Stimulated activated naive CD8-positive, alpha-beta T cell treated with anti-CD3 and anti-CD28 coated beads, Interleukin-15, amount 100 ng/mL, for 72 hours (primary cell): ENCODE data around the gene FAM216B.

Experiments used
- ATAC-seq: fragments of 150-1000 bp; cut with Tn5 transposase; 2 replicates; pipeline ENCODE4 v1.10.0; 2021; ENCODE audit warnings: mild to moderate bottlenecking, moderate library complexity
- DNase-seq, 2 donors: peaks; one replicate each; pipeline ENCODE4 v3.0.0; 2021 to 2022
- H3K27ac Mint-ChIP-seq, 2 donors: one replicate each; pipeline ENCODE4 v1.8.0; 2022; ENCODE audit warnings: mild to moderate bottlenecking in 2 of 2, mixed read lengths in 2 of 2, moderate library complexity in 2 of 2
- H3K27me3 Mint-ChIP-seq: one replicate; pipeline ENCODE4 v1.8.0; 2022; ENCODE audit warnings: mixed read lengths
- H3K4me1 Mint-ChIP-seq: one replicate; pipeline ENCODE4 v1.8.0; 2022; ENCODE audit warnings: mild to moderate bottlenecking, mixed read lengths
- H3K4me3 Mint-ChIP-seq, 2 donors: one replicate each; pipeline ENCODE4 v1.8.0; 2022; ENCODE audit warnings: mild to moderate bottlenecking in 2 of 2, mixed read lengths in 2 of 2, moderate library complexity in 1 of 2
- H3K9me3 Mint-ChIP-seq, 2 donors: one replicate each; pipeline ENCODE4 v1.8.0; 2022; ENCODE audit warnings: mixed read lengths in 2 of 2

The FAM216B gene

DNA sequence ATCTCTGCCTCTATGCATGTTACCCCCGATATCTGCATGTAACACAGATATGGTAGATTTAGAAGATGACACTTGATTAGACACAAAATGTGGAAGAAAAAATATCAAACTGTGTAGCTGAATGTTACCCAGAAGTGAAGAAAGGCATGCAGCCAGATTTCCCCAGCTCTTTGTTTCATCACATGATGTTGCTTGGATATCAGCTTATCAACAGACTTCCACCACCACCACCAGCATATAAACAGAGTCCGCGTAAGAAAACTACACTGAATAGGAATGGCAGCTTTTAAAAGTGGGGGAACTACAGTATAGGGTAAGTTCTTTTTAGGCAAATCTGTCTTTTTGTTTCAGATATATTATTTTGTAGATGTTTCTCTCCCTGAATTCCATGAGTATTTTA, at the start of gene FAM216B:
FAM216B (plus strand) TSS at position 233 of the 400 bp plus-strand sequence. CDS start 2,484 bp downstream, outside the sequence.
- Mint-ChIP-seq H3K27ac (no peak within 1 kb of the TSS), H3K9me3 (no peaks in the 10 kb centered on the region), H3K27me3 (peaks cover 24% of the 10 kb centered on the region), H3K4me3 (no peak within 1 kb of the TSS), H3K4me1 (no peaks in the 10 kb centered on the region)
- no peak for ATAC-seq
- DNase-seq = no peak

DNA sequence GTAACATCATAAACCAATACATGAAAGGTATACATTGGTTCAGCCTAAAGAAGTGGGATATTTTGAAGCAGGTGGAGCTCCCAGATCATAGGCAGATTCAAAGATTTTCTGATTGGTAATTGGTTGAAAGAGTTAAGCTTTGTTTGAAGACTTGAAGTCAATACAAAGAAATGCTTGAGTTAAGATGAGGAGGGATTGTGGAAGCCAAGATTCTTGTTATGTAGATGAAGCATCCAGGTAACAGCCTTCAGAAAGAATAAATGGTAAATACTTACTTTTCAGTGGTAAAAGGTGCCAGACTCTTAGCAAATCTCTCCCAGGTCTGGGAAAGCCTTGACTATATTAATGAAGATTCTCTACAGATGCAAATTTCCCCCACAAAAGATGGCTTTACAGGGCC, 49.3 kb upstream of the FAM216B start:
- H3K27ac Mint-ChIP-seq = no peak overlapping the region
- peaks cover 7% of the 10 kb centered on the region for H3K27me3 Mint-ChIP-seq
- DNase-seq (no peak), ATAC-seq (no peak)
- peaks cover 0 to 6% of the 10 kb centered on the region in 2 donors for H3K9me3 Mint-ChIP-seq
- no peak overlapping the region for H3K4me3 Mint-ChIP-seq
- no peaks in the 10 kb centered on the region for H3K4me1 Mint-ChIP-seq

DNA sequence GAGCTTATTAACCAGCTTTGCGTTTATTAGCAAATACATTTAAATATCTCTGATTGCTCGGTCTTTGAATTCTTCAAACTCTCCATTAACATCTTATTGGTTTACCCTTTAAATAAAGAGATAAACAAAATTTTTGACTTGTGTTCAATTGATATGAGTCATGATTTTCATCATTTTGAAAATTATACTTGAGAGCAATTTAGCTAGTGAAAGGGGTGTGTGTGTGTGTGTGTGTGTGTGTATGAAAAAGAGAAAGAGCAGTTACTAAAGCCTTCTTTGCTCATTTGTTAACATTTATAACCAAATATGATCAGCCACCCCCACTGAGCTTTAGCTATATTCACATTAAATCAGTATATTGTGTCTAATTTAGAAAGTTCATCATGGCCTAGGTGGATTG, 48.3 kb upstream of the FAM216B start:
- Mint-ChIP-seq H3K27me3 (peaks cover 7% of the 10 kb centered on the region), H3K27ac (no peak overlapping the region), H3K9me3 (peaks cover 0 to 6% of the 10 kb centered on the region in 2 donors), H3K4me3 (no peak overlapping the region), H3K4me1 (no peaks in the 10 kb centered on the region)
- no peak for ATAC-seq
- no peak for DNase-seq

DNA sequence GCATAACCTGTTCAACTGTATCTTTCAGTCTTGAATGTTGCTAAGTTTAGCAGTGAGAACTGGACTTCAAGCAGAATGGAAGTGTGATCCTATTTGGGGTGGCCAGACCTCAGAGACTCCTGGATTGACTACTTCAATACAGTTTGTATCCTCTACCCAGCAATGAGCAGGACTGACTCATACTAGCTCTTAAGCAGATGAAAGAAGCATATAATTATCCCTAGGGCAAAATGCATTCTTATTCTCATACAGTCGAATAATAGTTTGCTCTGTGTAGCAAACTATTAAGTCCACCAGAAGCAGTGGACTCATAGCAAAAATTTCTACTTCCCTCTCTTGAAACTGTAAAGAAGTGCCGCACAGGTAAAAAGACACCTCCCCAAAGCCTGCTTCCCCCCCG, 46.4 kb upstream of the FAM216B start:
- H3K27me3 Mint-ChIP-seq = peaks cover 5% of the 10 kb centered on the region
- H3K4me3 Mint-ChIP-seq = no peak overlapping the region
- no peak for DNase-seq
- no peak for ATAC-seq
- H3K9me3 Mint-ChIP-seq = peaks cover 0 to 6% of the 10 kb centered on the region in 2 donors
- no peak overlapping the region for H3K27ac Mint-ChIP-seq
- no peaks in the 10 kb centered on the region for H3K4me1 Mint-ChIP-seq

DNA sequence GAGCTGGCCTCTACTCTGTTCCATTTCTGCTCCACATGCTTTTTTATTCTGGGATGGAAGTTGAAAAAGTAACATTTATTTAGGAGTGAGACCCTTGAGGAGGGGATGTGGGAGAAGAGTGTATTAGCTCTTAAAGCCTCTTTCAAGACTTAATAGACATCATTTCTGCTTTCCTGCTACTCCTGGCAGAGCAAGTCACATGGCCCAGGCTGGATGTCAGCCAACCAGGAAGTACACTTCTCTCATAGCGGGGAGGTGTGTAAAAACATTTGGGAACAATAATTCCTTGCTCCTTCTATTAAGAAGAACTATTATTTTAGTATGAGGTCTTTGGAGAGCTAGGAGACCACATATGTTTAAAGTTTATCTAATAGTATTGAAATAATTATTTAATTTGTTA, 40.6 kb upstream of the FAM216B start:
- Mint-ChIP-seq H3K27ac (no peak overlapping the region), H3K4me1 (no peaks in the 10 kb centered on the region), H3K27me3 (no peaks in the 10 kb centered on the region), H3K4me3 (no peak overlapping the region), H3K9me3 (no peaks in the 10 kb centered on the region)
- no peak for ATAC-seq
- no peak for DNase-seq

DNA sequence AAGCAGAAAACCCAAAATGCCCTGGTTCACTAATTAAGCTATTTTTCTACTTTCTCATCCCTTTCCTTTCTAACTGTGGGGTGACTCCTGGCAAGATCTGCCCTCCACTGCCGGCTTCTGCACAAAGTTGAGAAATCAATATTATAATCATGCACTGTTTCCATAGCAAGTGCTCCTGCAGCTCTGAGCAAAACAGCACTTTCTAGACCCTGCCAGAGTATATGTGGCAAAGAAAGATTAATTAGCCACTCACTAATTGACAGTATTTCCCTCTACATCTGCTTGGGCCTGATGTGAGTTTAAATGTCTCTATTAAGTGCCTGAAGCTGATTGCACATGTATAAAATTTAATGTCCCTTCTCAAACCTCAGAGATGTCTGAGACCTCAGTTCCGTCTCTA, 39.5 kb upstream of the FAM216B start:
- H3K9me3 Mint-ChIP-seq = no peaks in the 10 kb centered on the region
- ATAC-seq (no peak), DNase-seq (no peak)
- H3K4me1 Mint-ChIP-seq = no peaks in the 10 kb centered on the region
- no peak overlapping the region for H3K4me3 Mint-ChIP-seq
- no peak overlapping the region for H3K27ac Mint-ChIP-seq
- no peaks in the 10 kb centered on the region for H3K27me3 Mint-ChIP-seq

DNA sequence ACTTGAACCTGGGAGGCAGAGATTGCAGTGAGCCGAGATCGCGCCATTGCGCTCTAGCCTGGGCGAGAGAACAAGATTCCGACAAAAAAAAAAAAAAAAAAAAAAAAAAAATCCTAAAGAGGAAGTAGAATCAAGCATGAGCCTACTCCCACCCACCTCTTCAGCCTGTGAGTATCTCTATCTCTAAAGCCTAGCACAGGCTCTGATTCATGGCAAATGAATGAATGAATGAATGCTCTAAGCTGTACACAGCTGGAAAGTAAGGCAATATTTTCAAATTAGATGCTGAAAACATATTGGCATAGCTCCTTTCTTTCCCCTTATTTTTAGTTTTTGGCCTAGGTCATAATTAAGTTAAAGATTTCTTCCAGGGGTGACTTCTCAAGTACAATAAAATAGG, 35.7 kb upstream of the FAM216B start:
- DNase-seq (no peak), ATAC-seq (no peak)
- Mint-ChIP-seq H3K9me3 (no peaks in the 10 kb centered on the region), H3K27me3 (peaks cover 14% of the 10 kb centered on the region), H3K4me1 (no peaks in the 10 kb centered on the region), H3K27ac (no peak overlapping the region), H3K4me3 (no peak overlapping the region)

DNA sequence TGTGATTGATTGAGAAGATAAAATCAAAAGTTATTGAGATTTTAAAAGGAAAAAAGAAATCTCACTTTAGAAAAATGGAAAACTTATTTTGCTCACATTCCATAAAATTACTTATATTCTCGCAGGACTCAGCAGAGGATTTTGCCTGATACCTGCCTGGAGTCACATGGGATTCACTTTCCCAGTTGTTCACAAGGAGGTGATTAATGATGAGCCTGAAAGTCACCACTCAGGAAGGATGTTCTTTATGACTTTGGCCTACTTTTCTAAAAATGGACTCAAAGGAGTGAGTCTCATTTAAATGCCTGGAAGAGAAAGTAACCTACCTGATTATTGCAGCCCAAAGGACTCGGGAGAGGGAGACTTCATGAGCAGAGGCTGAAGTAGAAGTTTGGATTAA, 34.5 kb upstream of the FAM216B start:
- ATAC-seq (no peak), DNase-seq (no peak)
- peaks cover 21% of the 10 kb centered on the region for H3K27me3 Mint-ChIP-seq
- no peak overlapping the region for H3K27ac Mint-ChIP-seq
- H3K4me1 Mint-ChIP-seq = no peaks in the 10 kb centered on the region
- H3K9me3 Mint-ChIP-seq = no peaks in the 10 kb centered on the region
- H3K4me3 Mint-ChIP-seq = no peak overlapping the region

DNA sequence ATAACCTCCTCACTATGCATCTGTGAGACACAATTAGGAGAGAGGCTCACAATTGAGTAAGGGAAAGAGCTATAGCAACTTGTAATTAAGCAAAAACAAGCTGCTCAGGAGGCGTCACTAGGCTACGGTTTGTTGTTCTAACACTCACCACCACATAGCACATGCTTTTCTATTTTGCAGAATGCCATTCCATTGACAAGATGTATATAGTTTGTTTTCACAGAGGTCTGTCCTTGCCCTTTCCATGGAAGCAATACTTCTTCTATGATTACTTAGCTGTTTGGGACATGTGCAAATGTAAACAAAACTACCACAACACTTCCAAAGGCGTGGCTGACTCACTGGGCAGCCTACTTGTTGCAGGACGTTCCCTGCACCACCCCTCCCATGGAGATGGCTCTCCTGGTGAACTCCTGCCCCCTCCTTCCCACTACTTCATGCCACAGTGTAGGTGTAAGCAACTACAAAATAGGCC, 33.9 kb upstream of the FAM216B start:
- no peak overlapping the region for H3K4me3 Mint-ChIP-seq
- no peak for ATAC-seq
- H3K4me1 Mint-ChIP-seq = no peaks in the 10 kb centered on the region
- peaks cover 21% of the 10 kb centered on the region for H3K27me3 Mint-ChIP-seq
- no peak for DNase-seq
- no peak overlapping the region for H3K27ac Mint-ChIP-seq
- H3K9me3 Mint-ChIP-seq = no peaks in the 10 kb centered on the region

DNA sequence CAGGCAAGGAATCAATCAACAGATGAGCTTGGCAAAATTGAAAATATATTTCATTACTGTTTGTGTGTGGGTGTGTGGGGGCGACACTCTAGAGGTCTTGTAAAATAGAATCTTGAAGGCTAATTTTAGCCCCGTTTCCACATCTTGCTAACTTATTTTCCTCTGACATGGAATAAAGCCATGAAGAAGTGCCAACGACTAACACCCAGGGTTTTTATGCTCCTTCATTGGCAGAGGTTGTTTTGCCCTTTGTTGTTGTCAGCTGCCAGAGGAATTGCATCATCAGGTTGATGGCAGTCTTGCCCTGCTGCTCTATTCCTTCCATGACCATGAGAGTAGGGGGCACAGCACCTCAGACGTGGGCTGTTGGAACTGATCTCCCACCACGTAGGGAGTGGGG, 30.6 kb upstream of the FAM216B start:
- peaks cover 21% of the 10 kb centered on the region for H3K27me3 Mint-ChIP-seq
- DNase-seq = no peak
- no peak for ATAC-seq
- H3K4me3 Mint-ChIP-seq = no peak overlapping the region
- no peak overlapping the region for H3K27ac Mint-ChIP-seq
- H3K9me3 Mint-ChIP-seq = no peaks in the 10 kb centered on the region
- no peaks in the 10 kb centered on the region for H3K4me1 Mint-ChIP-seq

DNA sequence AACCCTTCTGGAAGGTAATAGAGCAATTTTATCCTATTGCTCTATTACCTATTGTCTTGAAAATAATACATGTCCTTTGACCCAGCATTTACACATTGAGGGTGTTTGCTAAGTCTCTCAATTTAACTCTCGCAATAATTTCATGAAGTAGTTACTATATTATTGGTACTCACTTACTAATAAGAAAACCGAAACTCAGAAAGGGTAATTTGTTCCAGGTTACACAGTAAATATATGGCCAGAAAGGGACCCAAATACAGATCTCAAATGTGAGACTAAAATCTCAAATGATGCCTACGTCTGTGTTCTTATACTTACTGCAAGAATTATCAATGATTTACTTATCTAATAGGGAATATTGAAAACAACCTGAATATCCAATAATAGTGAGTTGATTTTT, 29.7 kb upstream of the FAM216B start:
- ATAC-seq (no peak), DNase-seq (no peak)
- no peak overlapping the region for H3K27ac Mint-ChIP-seq
- peaks cover 21% of the 10 kb centered on the region for H3K27me3 Mint-ChIP-seq
- H3K4me1 Mint-ChIP-seq = no peaks in the 10 kb centered on the region
- no peak overlapping the region for H3K4me3 Mint-ChIP-seq
- H3K9me3 Mint-ChIP-seq = no peaks in the 10 kb centered on the region

DNA sequence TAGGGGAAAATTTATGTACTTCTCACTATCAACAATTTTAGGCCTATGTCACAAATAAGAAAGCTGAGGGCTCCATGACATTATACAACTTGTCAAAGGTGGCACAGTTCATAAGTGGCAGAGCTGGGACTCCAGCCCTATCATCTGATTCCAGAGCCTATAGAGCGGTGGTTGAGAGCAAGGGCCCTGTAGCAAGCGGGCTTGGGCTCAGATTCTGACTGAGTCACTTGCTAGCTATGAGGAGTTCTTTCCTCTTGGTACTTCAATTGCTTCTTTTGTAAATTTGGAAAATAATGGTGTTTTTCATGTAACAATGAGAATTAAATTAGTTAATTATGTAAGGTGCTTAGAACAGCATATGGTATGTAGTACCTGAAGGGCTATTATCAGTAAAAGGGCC, 28.7 kb upstream of the FAM216B start:
- Mint-ChIP-seq H3K27ac (no peak overlapping the region), H3K9me3 (no peaks in the 10 kb centered on the region), H3K4me1 (no peaks in the 10 kb centered on the region), H3K4me3 (no peak overlapping the region), H3K27me3 (peaks cover 21% of the 10 kb centered on the region)
- DNase-seq = no peak
- no peak for ATAC-seq

DNA sequence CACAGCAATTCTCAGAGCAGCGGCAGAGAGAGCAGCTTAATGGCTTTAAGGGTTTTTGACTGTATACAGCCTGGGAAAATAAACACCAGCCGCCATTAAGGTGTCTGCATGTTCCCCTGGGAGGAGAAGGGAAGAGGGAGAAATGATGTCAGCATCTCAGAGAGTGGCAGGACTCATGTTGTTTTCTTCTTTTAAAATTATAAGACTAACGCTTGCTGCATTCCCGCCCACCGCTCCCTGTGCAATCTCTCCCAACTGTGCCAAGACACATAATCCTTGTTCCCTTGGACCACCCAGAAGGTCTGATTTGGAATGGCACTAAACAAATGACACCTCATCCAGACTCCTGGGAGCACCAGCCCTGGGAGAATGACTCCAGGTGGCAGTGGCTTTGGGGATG, 27.7 kb upstream of the FAM216B start:
- no peak for ATAC-seq
- H3K27me3 Mint-ChIP-seq = peaks cover 18% of the 10 kb centered on the region
- no peak for DNase-seq
- no peaks in the 10 kb centered on the region for H3K9me3 Mint-ChIP-seq
- H3K4me3 Mint-ChIP-seq = no peak overlapping the region
- no peak overlapping the region for H3K27ac Mint-ChIP-seq
- H3K4me1 Mint-ChIP-seq = no peaks in the 10 kb centered on the region

DNA sequence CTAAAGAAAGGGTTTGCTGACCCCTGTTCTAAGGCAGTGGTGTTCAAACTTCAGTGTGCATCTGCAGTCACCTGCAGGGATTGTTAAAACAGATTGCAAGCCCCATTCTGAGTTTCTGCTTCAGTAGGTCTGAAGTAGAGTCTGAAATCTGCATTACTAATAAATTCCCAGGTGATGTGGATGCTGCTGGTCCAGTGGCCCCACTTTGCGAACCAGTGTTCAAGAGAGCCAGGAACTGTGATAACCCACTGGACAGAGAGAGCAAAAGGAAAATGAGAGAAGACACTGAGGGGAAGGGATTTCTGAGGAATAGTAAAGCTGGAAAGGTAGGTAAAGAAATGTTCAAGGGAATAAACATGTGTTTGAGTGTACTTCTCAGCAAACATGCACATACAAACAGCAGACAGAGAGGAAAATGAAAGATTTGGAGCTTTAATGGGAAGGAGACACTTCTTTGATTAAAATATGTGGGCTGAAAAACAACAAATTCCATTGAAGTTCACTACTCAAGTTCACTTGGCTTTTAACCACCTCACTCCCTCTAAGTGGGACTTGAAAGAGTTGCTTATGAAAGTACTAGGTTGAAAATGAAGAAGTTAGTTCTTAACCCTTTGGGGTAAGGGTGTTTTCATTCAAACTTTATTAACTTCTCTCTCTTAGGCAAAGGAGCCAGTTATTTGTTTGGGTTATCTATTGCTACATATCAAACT, 26.4 kb upstream of the FAM216B start:
- no peaks in the 10 kb centered on the region for H3K4me1 Mint-ChIP-seq
- no peaks in the 10 kb centered on the region for H3K9me3 Mint-ChIP-seq
- peaks cover 7% of the 10 kb centered on the region for H3K27me3 Mint-ChIP-seq
- H3K4me3 Mint-ChIP-seq = no peak overlapping the region
- no peak overlapping the region for H3K27ac Mint-ChIP-seq
- DNase-seq = no peak
- ATAC-seq = no peak

DNA sequence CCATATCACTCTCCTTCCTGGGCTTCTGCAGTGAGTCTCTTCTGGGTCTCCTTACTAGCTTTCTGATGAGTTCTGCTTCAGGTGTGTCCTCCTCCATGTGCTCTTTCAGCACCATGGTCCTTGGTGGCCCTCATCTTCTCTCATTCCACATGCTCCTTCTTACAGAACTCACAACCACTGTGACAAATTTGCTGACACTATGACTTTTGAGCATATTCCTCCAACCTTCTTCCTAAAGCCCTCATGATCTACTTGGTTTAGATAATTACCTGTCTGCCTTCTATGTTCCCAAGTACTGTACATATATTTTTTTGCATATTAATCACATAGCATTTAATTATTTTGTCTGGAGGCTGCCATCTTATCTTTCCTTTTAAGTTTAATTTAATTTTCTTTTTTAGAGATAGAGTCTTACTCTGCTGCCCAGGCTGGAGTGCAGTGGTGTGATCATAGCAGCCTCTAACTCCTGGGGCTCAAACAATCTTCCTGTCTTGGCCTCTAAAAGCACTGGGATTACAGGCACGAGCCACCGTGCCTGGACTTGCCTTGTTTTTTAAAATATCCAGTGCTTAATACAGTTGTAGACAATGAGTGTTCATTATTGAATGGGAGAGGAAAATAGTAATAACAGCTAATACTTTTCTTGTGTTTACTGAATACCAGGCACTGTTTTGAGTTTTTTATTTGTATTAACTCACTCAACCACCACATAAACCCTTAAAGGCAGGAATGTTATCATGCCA, 23.5 kb upstream of the FAM216B start:
- Mint-ChIP-seq H3K4me3 (no peak overlapping the region), H3K4me1 (no peaks in the 10 kb centered on the region), H3K27ac (no peak overlapping the region), H3K27me3 (no peaks in the 10 kb centered on the region), H3K9me3 (no peaks in the 10 kb centered on the region)
- no peak for ATAC-seq
- DNase-seq = no peak

DNA sequence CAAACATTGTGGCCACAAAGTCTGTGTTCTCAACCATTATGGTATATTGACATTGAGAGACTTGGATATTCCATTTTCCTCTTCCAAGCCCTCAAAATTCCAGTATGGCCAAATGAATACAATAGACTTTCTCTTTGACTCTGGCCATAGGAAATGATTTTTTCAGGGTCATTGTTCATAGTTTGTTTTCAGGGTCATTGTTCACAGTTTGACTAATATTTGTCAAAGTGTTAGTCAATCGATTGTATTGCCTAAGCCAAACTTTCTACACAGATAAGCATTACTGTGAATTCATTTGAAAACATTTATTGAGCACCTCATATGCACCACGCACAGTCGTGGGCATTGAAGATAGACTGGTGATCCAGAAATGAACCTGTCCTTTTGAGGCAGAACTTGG, 22.9 kb upstream of the FAM216B start:
- H3K27me3 Mint-ChIP-seq = no peaks in the 10 kb centered on the region
- H3K9me3 Mint-ChIP-seq = no peaks in the 10 kb centered on the region
- DNase-seq (no peak), ATAC-seq (no peak)
- no peaks in the 10 kb centered on the region for H3K4me1 Mint-ChIP-seq
- H3K27ac Mint-ChIP-seq = no peak overlapping the region
- H3K4me3 Mint-ChIP-seq = no peak overlapping the region
